Measurements from ENCODE around the gene COL27A1. TPM values are rescaled to one million over a fixed set of nuclear protein-coding genes. Genes with fewer than 3 reads are reported as not detected.

The COL27A1 gene
- polyA plus RNA-seq, 1 donor (not counting 4 experiments of a cell fraction or from before 2014, with no cell fraction given), result 14.0 TPM

DNA sequence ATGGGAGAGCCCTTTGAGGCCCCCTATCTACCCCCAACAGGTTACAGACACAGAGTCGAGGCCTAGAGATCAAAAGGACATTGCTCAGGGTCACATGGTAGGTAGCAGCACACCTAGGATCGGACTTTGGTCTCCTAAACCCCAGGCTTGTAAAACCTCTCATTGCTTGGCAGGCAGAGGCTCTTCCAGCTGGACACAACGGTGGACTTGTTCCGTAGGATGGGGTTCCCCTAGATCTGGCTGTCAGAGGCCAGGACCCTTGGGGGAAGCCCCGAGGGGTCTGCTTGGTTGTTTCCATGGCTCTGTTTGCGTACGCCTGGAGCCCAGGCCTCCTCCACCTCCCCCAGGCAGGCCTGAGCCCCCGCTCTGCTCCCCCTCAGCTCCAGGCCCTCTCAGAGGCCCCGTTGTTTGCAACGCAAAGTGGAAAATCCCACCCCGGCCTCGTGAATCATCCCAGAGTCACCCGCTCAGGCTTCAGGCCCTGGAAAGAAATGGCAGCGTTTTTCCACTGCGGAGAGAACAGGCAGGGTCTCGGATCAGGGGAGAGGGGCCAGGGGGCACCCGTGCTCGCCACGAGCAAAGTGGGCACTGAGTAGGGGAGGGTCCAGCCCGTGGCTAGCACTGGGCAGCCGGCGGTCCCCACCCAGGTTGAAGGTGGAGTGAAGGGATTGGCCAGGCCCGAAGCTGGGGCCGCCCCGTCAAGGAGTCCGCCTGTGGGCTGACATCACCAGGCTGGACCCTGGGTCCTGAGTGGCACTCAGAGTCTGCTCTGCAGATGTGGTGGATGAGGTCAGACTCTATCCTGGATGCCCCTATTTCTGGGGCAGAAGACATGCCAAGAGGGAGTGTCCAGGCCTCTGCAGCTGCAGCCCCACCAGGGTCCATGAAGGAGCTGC, 19.8 kb downstream of the COL27A1 start:
- H3K9me3 ChIP-seq (ENCODE audit: control insufficient read depth, low read depth, low read length), result no peaks in the 10 kb centered on the region
- H3K27me3 ChIP-seq (ENCODE audit: control insufficient read depth, extremely low read depth, insufficient read depth, low read length), result no peaks in the 10 kb centered on the region
- dilution Hi-C loops (cut with MboI; ENCODE audit: extremely low pct_ligation_motif_present, low sequenced_read_pairs), result no loop called here
- no peak overlapping the region for H3K4me3 ChIP-seq (ENCODE audit: control insufficient read depth in 2 of 3, extremely low read depth in 1 of 3, insufficient read depth in 2 of 3, low read depth in 1 of 3, low read length in 3 of 3)
- FAIRE-seq (no peak), DNase-seq (ENCODE audit: low read depth, low spot score) (no peak)
- no peaks in the 10 kb centered on the region for H4K20me1 ChIP-seq (ENCODE audit: control insufficient read depth, extremely low read depth, insufficient read depth, low read length)
- no peak overlapping the region for H3K4me2 ChIP-seq (ENCODE audit: control insufficient read depth, extremely low read depth, insufficient read depth, low read depth, low read length)
- no peak overlapping the region for H2AFZ ChIP-seq (ENCODE audit: control insufficient read depth, low read length)
- H3K9me1 ChIP-seq (ENCODE audit: control insufficient read depth, extremely low read depth, insufficient read depth, low read length), result peaks cover 2% of the 10 kb centered on the region
- TF ChIP-seq, protein P1, sequence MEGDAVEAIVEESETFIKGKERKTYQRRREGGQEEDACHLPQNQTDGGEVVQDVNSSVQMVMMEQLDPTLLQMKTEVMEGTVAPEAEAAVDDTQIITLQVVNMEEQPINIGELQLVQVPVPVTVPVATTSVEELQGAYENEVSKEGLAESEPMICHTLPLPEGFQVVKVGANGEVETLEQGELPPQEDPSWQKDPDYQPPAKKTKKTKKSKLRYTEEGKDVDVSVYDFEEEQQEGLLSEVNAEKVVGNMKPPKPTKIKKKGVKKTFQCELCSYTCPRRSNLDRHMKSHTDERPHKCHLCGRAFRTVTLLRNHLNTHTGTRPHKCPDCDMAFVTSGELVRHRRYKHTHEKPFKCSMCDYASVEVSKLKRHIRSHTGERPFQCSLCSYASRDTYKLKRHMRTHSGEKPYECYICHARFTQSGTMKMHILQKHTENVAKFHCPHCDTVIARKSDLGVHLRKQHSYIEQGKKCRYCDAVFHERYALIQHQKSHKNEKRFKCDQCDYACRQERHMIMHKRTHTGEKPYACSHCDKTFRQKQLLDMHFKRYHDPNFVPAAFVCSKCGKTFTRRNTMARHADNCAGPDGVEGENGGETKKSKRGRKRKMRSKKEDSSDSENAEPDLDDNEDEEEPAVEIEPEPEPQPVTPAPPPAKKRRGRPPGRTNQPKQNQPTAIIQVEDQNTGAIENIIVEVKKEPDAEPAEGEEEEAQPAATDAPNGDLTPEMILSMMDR (optimal IDR thresholded peaks at IDR 0.05 in 1 of 3, IDR thresholded peaks at IDR 0.05 in 1 of 3, conservative IDR thresholded peaks at IDR 0.05 in 1 of 3; ENCODE audit: extremely low read depth in 1 of 3, insufficient read depth in 2 of 3, low read length in 3 of 3), result no peak
- TF ChIP-seq EZH2 (IDR thresholded peaks at IDR 0.05; ENCODE audit: low read length), result no peak
- no peak overlapping the region for H3K9ac ChIP-seq (ENCODE audit: control insufficient read depth, extremely low read depth, insufficient read depth, low read length)
- H3K27ac ChIP-seq (ENCODE audit: control insufficient read depth, insufficient read depth, low read length), result no peak overlapping the region
- peaks cover 2% of the 10 kb centered on the region for H3K79me2 ChIP-seq (ENCODE audit: control insufficient read depth, insufficient read depth, low read length)
- H3K36me3 ChIP-seq (ENCODE audit: control insufficient read depth in 2 of 2, extremely low read depth in 1 of 2, insufficient read depth in 2 of 2, low read length in 2 of 2), result peaks cover 5 to 16% of the 10 kb centered on the region in 2 experiments
- peaks cover 41% of the 10 kb centered on the region for H3K4me1 ChIP-seq (ENCODE audit: control insufficient read depth, extremely low read depth, insufficient read depth, low read length)

DNA sequence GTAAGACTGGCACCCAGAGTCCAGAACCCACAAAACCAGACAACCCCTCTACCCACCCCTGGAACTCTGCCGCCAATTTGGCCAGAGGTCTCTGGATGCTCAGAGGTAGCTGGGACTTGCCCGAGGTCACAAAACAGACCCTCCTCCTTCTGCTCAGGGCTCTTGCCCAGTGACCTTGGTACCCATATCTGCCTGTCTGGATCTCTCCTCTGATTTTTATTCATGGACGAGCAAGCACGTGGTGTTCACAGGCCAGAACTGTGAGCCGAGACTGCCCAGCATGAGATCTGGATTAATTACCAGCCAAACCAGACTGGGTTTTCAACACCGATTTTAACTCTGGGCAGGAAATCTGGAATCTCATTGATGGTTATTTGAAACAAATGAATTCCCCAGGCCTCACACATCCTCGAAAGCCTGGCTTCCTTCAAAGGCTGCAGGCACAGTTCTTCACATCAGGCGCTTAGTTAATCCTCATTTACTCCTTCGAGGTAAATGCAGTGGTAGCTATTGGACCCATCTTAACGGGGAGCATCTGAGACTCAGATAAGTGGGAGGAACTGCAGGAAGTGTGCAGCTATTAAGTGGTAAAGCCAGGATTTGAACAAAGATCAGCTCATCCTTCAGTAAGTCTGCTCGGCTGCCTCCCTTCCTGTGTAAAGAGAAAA, 21.4 kb downstream of the COL27A1 start:
- dilution Hi-C loops (cut with MboI; ENCODE audit: extremely low pct_ligation_motif_present, low sequenced_read_pairs), result no loop called here
- no peak for DNase-seq (ENCODE audit: low read depth, low spot score)
- peaks cover 40% of the 10 kb centered on the region for H3K4me1 ChIP-seq (ENCODE audit: control insufficient read depth, extremely low read depth, insufficient read depth, low read length)

More for the DNA sequence above, 21.4 kb downstream of the COL27A1 start:
- Histone ChIP-seq H3K9me3 (ENCODE audit: control insufficient read depth, low read depth, low read length) (no peaks in the 10 kb centered on the region), H3K9me1 (ENCODE audit: control insufficient read depth, extremely low read depth, insufficient read depth, low read length) (peaks cover 2% of the 10 kb centered on the region), H3K36me3 (ENCODE audit: control insufficient read depth in 2 of 2, extremely low read depth in 1 of 2, insufficient read depth in 2 of 2, low read length in 2 of 2) (peaks cover 13 to 22% of the 10 kb centered on the region in 2 experiments), H3K27me3 (ENCODE audit: control insufficient read depth, extremely low read depth, insufficient read depth, low read length) (no peaks in the 10 kb centered on the region), H3K4me2 (ENCODE audit: control insufficient read depth, extremely low read depth, insufficient read depth, low read depth, low read length) (no peak overlapping the region), H2AFZ (ENCODE audit: control insufficient read depth, low read length) (no peak overlapping the region), H3K79me2 (ENCODE audit: control insufficient read depth, insufficient read depth, low read length) (peaks cover 2% of the 10 kb centered on the region), H3K9ac (ENCODE audit: control insufficient read depth, extremely low read depth, insufficient read depth, low read length) (no peak overlapping the region), H3K27ac (ENCODE audit: control insufficient read depth, insufficient read depth, low read length) (no peak overlapping the region), H4K20me1 (ENCODE audit: control insufficient read depth, extremely low read depth, insufficient read depth, low read length) (no peaks in the 10 kb centered on the region), H3K4me3 (ENCODE audit: control insufficient read depth in 2 of 3, extremely low read depth in 1 of 3, insufficient read depth in 2 of 3, low read depth in 1 of 3, low read length in 3 of 3) (no peak overlapping the region)
- FAIRE-seq, result no peak
- TF ChIP-seq EZH2 (IDR thresholded peaks at IDR 0.05; ENCODE audit: low read length), result no peak
- TF ChIP-seq, protein P1 (optimal IDR thresholded peaks at IDR 0.05 in 1 of 3, IDR thresholded peaks at IDR 0.05 in 1 of 3, conservative IDR thresholded peaks at IDR 0.05 in 1 of 3; ENCODE audit: extremely low read depth in 1 of 3, insufficient read depth in 2 of 3, low read length in 3 of 3), result no peak

Measured in keratinocyte (primary cell).